Fibroblast of peridontal ligament (primary cell): ENCODE results near the gene DOK5.
"Not testable (repeated sequence)": the region's sequence is repeated elsewhere in the genome, so short reads cannot be mapped to it uniquely, and the experiment has no call there.

Experiments used
- DNase-seq: peaks from one replicate; pipeline ENCODE4 v3.0.0-alpha.2; 2010; ENCODE audit errors: extremely low read depth

DOK5 gene

GRCh38 chr20:54475334-54476168 lies at the start of gene DOK5:
Gene DOK5 (plus strand): TSS chr20:54475593. CDS start chr20:54475947, 354 bp downstream.
- peak; percentile 34 for DNase-seq

DNA sequence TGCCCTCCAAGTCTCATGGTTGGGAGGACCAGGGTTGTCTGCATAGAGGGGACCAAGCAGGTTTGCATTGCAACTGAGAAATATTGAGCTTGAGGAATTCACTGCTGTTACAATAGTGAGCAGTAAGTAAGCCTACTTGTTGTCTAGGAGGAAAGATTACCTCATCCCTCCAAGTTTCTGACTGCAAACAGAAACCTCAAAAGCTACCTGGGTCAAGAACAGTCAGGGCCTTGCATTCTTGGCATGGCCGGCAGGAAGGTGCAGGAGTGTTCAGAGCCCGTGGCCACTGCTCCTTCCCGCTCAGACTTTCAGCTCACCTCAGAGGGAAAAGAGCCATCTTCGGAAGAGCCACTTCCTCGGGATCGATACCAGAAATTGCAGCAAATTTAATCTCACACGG lies 46.0 kb upstream of the DOK5 start:
- no peak for DNase-seq

DNA sequence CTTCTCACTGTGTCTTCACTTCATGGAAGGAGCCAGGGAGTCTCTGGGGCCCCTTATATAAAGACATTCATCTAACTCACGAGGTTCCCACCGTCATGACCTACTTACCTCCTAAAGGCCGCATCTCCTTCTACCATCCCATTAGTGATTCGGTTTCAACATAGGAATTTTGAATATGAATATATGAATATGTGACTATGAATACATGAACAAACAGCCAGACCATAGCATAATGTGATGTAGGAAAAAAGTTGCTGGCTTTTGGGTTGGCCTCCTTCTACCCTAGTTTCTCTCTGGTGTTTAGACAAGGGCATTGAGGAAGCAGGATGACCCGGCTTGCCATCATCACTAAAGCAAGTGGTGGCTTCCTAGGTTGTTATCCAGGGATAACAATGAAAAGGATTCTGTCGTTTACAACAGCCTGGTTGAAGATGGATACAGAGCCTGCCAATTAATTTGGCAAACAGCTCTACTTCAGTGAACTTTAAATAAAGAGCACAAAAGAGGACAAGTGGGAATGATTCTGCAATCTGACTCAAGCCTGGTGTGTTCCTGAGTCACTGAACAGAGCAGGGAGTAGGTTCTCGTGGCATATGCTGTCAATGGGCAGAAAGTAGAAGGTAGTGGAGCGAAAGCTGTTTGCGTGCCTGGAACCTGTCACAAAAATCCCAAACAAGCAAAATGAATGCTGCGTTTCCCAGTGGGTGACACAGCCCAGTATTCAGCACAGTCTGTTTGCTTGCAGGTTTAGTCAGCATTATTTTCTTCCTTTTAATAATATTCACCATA lies 44.0 kb upstream of the DOK5 start:
- peak; percentile 1 for DNase-seq

DNA sequence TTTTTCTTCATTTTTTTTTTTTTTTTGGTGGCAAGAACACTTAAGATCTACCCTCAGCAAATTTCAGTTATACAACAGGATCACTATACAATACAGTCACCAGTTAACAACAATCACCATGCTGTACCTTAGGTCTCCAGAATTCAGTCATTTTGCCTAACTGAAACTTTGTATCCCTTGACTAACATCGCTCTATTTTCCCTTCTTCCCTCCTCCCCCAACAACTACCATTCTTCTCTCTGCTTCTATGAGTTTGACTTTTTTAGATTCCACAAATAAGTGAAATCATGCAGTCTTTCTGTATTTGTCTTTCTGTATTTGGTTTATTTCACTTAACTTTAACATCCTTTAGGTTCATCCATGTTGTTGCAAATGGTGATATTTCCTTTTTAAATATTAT lies 42.4 kb upstream of the DOK5 start:
- no peak for DNase-seq

GRCh38 chr20:54433636-54434035 lies 41.8 kb upstream of the DOK5 start:
- DNase-seq = no peak

- DNase-seq = no peak
Observed at GRCh38 chr20:54434196-54434595, 41.2 kb upstream of the DOK5 start.

GRCh38 chr20:54435015-54435414 lies 40.4 kb upstream of the DOK5 start:
- DNase-seq = no peak

DNA sequence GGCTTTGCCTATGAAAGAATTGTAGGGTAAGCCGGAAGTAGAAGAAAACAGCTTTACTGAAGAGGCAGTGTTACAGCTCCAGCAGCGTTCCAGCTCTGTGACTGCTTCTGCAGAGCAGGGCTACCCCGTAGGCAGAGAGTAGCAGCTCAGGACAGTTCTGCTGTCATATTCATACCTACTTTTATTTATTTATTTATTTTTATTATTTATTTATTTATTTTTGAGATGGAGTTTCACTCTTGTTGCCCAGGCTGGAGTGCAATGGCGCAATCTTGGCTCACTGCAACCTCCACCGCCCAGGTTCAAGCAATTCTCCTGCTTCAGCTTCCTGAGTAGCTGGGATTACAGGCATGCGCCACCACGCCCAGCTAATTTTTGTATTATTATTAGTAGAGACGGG lies 39.0 kb upstream of the DOK5 start:
- DNase-seq = not testable (repeated sequence)

- DNase-seq = no peak
Observed at GRCh38 chr20:54438166-54438565, 37.2 kb upstream of the DOK5 start.

DNA sequence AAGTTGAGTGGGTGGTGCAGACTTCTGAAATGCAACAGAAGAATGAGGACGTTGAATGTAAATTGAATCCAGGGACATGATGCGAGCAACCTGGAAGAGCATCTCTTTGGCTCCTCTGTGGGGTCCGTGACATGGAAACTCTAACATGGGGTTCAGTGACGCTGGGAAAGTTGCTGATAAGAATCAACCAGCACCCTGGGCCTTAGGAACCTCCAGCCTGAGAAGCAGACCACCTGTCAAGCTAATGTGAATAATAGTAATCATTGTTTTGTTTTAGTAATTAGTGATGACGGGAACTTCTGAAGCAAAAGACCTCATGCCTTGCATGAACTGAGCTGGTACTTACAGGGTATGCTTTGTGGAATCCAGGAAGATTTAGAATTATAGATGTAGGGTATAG lies 25.2 kb upstream of the DOK5 start:
- no peak for DNase-seq

DNA sequence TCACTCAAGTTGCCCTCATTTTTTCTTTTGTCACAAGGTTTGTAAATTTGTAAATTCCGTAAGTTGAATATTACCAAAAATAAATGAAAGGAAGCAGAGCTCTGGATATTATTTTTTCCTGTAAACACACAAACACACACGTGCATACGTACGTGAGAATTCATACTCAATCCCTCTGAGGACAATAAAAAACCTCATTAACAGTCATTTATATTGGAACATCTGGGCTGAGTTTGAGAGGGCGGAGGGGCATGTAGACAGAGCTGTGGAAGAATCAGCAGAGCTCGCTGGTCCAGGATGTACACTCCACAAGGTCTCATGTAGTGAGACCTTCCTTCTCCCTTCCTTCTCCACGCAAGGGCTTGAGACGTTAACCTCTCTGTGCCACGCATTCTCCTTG lies 24.2 kb upstream of the DOK5 start:
- DNase-seq = no peak

DNA sequence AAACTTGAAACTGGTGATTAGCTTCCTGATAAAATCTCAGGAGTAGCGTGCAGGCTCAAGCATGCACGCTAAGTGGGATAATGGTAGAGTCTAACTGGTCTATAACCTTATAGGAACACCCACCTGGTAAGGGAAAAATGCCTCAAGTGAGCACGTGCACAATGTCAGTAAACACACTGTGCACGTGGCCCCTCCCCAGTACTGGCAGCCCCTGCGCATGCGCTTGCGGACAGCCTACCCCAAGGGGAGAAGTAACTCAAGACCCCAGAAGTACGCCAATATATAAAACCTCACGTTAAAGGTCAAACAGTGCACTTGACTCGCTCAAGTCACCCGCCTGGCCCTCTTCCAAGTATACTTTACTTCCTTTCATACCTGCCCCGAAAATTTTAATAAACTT lies 23.1 kb upstream of the DOK5 start:
- no peak for DNase-seq

DNA sequence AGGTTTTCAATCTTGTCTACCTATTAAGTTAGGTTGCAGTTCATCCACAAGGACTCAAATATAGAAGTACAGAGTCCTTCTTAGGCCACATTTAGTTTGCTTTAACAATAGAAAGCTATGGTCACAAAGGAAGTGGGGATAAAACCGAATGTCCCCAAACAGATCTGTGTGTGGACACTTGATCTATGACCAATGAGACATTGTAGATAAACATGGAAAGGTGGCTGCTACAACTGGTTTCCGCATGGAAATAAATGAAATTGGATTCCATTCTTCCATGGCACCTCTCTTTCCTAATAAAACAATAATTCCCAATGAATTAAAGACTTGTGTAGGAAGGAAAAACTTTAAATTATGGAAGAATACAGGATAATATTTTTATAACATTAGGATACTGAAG lies 20.4 kb upstream of the DOK5 start:
- DNase-seq = no peak

DNA sequence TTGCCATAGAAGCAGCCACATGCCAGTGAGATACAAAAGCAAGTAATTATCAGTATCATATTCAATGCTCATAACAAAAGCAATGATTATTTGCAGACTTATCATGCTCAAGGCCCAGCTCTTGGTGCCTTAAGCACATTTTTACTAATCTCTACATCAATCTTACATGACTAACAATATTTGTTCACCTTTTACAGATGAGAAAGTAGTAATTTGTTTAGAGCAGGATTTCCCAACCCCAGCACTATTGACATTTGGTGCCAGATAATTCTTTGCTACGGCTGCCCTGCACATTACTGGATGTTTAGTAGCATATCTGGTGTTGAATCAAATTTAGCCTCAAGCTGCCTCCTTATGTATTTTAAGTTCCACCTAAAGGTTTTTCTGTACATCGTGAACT lies 19.0 kb upstream of the DOK5 start:
- DNase-seq = no peak

GRCh38 chr20:54456961-54457360 lies 18.4 kb upstream of the DOK5 start:
- DNase-seq = no peak

- no peak for DNase-seq
Observed at GRCh38 chr20:54458219-54458618, 17.2 kb upstream of the DOK5 start.

DNA sequence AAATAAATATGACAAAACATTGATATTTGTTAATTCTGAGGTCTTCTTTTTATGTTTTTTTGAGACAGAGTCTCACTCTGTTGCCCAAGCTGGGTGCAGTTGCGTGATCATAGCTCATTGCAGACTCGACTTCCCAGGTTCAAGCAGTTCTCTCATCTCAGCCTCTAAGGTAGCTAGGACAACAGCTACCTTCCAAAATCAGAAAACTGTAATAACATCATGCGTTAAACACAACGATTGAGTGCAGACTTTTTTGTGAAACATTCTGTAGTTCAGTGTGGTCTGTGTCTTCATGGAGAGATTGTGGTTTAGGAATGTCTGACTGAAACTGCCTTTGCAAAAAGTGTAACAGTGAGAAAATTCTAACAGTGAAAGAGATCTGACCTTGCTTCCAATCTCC lies 16.1 kb upstream of the DOK5 start:
- DNase-seq = no peak

- no peak for DNase-seq
Observed at GRCh38 chr20:54464003-54464402, 11.4 kb upstream of the DOK5 start.

DNA sequence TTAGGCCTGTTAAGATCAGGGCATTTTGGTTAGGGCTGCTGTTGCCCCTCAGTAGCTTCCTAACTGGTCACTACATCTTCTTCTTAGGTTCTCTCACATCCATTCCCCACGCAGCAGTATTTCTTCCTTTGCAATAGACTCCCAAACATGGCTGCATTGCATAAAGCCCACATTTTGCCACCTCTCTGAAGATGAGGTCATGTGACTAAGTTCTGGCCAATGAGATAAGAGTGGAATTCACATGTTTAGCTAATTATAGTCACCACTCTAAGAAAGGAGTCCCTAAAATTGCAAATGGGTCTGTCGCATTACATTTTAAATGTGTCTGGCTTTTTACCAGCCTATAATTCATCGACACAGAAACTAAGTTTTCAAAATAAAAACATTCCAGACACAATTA lies 9.3 kb upstream of the DOK5 start:
- DNase-seq = no peak

DNA sequence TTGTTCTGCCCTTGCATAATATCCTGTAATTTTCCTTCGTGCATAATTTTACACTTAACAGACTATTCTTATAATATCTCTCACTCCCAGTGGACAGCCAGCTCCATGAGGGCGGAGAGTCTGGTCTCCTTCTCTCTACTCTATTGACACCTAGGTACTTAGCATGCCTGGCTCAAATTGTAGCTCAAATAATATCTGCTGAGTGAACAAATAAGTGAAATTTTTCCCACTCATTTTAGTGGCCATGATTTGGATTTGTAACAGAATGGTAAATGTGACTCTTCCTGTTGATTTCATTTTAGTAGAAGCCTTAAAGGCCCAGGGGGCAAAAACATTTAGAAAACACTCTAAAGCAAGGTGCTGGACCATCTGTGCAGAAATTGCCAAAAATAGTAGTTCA lies 7.8 kb upstream of the DOK5 start:
- no peak for DNase-seq

- DNase-seq = no peak
Observed at GRCh38 chr20:54468082-54468481, 7.3 kb upstream of the DOK5 start.

- no peak for DNase-seq
Observed at GRCh38 chr20:54469293-54469692, 6.1 kb upstream of the DOK5 start.

- no peak for DNase-seq
Observed at GRCh38 chr20:54469952-54470351, 5.4 kb upstream of the DOK5 start.
